Cardiac fibroblast (primary cell): ENCODE data around the gene OR9A2.

Experiments
- DNase-seq, 2 donors: peaks; one replicate each; pipeline versions ENCODE4 v3.0.0 to v3.0.0-alpha.2; 2010; ENCODE audit warnings: low read depth in 2 of 2
- H3K4me3 ChIP-seq, 2 donors: replicated peaks in 1 of 2; 1 replicate in 1 of 2; 2 replicates in 1 of 2; pipeline ENCODE4 v1.5.1; 2011; ENCODE audit warnings: low read depth in 2 of 2, low read length in 2 of 2, mild to moderate bottlenecking in 2 of 2, moderate library complexity in 1 of 2
- TF ChIP-seq, protein P1 (sequence below): IDR thresholded peaks from one replicate; pipeline ENCODE4 v1.5.1; 2011; ENCODE audit warnings: low read depth, mild to moderate bottlenecking, low read length, inconsistent platforms

Gene OR9A2

DNA sequence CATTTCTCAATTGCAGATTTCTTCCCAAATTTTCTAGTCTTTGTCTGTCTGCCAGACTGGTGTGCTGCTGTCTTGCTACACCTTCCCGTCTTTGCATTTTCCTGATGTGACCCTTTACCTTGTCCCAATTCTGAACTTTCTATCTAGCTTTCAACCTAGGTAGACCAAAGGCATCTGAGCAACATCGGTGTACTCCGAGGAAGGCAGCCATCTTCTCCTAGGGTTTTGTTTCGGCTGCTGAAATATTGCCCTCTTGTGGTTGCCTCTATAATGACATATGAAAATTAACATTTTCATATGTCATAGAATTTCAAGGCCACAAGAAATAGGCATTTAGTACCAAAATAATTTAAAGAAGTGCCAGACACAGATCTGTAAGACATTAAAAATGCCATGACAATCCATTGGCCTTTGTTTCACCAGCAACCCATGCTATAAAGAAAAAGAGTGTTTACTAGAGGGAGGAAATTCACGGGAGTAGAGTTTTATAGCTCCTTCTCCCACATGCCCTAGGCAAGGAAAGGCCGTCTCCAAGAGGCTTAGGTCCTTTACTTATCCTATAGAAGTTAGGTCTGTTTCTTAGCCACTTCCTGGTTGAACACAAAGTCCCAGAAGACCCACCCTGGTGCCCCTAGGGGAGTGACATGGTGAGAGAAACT lies 23.4 kb downstream of the OR9A2 start:
- peak overlapping the region in 1 of 2 donors; percentile 16 for H3K4me3 ChIP-seq
- peak; percentile 69 to 73 for DNase-seq
- TF ChIP-seq, protein P1, sequence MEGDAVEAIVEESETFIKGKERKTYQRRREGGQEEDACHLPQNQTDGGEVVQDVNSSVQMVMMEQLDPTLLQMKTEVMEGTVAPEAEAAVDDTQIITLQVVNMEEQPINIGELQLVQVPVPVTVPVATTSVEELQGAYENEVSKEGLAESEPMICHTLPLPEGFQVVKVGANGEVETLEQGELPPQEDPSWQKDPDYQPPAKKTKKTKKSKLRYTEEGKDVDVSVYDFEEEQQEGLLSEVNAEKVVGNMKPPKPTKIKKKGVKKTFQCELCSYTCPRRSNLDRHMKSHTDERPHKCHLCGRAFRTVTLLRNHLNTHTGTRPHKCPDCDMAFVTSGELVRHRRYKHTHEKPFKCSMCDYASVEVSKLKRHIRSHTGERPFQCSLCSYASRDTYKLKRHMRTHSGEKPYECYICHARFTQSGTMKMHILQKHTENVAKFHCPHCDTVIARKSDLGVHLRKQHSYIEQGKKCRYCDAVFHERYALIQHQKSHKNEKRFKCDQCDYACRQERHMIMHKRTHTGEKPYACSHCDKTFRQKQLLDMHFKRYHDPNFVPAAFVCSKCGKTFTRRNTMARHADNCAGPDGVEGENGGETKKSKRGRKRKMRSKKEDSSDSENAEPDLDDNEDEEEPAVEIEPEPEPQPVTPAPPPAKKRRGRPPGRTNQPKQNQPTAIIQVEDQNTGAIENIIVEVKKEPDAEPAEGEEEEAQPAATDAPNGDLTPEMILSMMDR, result peak; percentile 68

DNA sequence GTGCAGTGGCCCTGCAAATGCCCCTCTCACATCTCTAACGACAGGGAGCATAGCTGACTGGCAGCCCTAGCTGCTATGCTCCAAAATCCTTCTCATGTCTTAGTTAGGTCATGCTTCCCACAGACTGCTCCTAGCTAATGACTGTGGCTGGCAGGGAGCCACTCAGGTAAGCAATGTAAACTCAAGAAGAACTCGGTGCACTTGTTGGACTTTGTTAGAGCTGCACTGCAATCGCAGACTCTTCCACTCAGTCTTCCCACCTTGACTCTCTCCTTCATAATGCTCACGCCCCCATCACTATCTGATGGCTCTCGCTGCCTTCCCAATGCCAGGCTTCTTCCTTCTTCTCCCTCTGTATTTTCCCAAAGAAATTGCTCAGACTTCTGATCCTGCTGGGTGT lies 24.0 kb downstream of the OR9A2 start:
- H3K4me3 ChIP-seq, result no peak overlapping the region
- DNase-seq, result no peak
- TF ChIP-seq, protein P1, result no peak

DNA sequence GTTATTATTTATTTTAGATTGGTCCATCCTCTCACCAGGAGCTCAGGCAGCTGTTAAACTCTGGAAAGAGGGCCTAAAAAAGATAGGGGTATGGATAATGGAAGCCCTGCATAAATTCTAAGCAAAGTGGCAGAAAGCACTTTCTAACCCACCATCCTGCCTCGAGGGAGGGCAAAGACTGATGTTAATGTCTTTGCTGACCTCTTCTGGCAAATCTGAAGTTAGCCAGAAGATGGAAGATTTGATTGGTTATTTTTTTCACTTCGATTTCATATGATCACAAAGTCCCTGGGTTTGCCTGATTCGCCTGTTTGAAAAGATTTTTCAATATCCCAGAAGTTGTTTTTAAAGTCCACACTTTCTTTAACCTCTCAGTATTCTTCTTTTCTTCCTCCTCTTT lies 24.8 kb downstream of the OR9A2 start:
- no peak overlapping the region for H3K4me3 ChIP-seq
- peak; percentile 41 to 45 for DNase-seq
- TF ChIP-seq, protein P1, result peak; percentile 27

DNA sequence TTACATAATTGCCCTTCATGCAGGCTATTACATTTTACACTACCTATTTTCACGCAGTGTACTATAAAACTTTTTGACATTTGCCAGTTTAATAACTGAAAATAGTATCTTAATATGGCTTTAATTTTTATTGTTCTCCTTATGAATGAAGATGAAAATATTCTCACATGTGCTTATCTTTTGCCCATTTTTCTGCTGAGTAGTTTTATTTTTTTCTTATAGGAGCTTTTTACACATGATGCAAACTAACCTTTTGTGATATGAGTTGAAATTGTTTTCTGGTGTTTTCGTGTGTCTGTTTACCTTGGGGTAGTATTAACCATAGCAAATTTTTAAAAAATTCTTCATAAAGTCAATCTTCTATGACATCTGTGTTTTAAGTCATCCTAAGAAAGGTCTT lies 26.3 kb downstream of the OR9A2 start:
- DNase-seq, result no peak
- TF ChIP-seq, protein P1, result no peak
- H3K4me3 ChIP-seq, result no peak overlapping the region

DNA sequence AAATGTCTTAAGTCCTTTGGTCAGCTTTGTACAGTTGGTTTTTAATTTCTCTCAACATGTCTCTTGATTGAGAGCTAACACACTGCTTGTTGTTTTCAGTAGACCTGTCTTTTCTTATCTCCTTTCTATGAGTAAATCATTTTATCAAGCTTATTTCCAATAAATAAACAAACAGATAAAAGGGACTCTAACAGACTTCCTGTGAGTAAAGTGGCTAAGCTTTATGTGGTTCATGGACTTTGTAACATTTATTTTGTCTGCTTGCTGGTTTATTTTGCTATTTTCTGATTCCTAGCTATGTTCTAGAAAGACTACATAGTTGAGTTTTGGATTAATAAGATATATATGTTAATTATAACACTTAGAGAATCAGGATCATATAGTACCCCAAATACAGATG lies 27.1 kb downstream of the OR9A2 start:
- DNase-seq, result no peak
- TF ChIP-seq, protein P1, result no peak
- H3K4me3 ChIP-seq, result no peak overlapping the region

DNA sequence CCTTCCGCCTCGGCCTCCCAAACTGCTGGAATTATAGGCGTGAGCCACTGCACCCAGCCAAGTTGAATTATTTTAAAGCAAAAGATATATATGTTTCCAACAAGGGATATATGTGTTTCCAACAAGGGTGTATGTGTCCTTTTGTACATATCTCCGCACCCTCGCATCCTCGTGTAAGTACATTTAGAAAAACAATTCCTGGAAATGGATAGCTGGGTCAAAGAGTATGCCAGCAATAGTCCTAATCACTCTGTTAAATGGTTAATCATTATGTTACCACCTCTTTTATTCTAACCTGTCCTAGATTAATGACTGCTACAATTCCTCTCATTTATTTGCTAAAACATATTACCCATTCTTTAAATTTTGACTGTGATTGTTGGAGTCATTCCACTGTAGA lies 28.0 kb downstream of the OR9A2 start:
- TF ChIP-seq, protein P1, result no peak

More for the DNA sequence above, 28.0 kb downstream of the OR9A2 start:
- H3K4me3 ChIP-seq, result no peak overlapping the region
- DNase-seq, result no peak
